22Rv1 (cell line): Measurements from ENCODE around the gene PTCRA.

Source experiments
- CTCF ChIP-seq: fragments of 450-650 bp; IDR thresholded peaks from 2 replicates; pipeline ENCODE4 v1.5.1; 2017; ENCODE audit warnings: mild to moderate bottlenecking
- ZFX ChIP-seq: fragments of 450-650 bp; IDR thresholded peaks from 2 replicates; pipeline ENCODE4 v1.6.1; 2017; ENCODE audit warnings: antibody characterized with exemption, borderline replicate concordance

- TF ChIP-seq CTCF (no peak), ZFX (no peak)
These were observed 8.5 kb upstream of the PTCRA start for GRCh38 chr6:42907336-42907735.
